H1 (cell line): ENCODE measurements around the gene NRXN3. TPM values are rescaled to one million over a fixed set of nuclear protein-coding genes. Genes with fewer than 3 reads are reported as not detected.

Experiments used
- CTCF ChIA-PET: fragments of 300-600 bp; sonication (Branson Sonifier 250); formaldehyde crosslinking; loops from one replicate; lab custom pipeline; 2021; ENCODE audit not compliant: partially characterized antibody; lab: Charles Lee
- POLR2A ChIA-PET: fragments of 300-600 bp; sonication (Branson Sonifier 250); formaldehyde crosslinking; loops from one replicate; lab custom pipeline; 2021; ENCODE audit warnings: inconsistent platforms; ENCODE audit not compliant: partially characterized antibody; lab: Charles Lee
- DNase-seq, 2 experiments: peaks; one replicate each; pipeline versions ENCODE4 v3.0.0 to v3.0.0-alpha.2; 2010 to 2022; ENCODE audit warnings: low spot score in 2 of 2, low read depth in 1 of 2, mixed read lengths in 1 of 2
- FAIRE-seq: peaks from 2 replicates; lab custom pipeline; 2011; peaks lifted over from hg19 to GRCh38; lab: Jason Lieb, UNC
- H2AFZ ChIP-seq: 2 replicates; pipeline ENCODE4 v1.8.1; 2012; ENCODE audit warnings: low read length, inconsistent platforms
- H2AK5ac ChIP-seq: 2 replicates; pipeline ENCODE4 v1.6.1; 2013; ENCODE audit warnings: low read depth, low read length
- H2BK120ac ChIP-seq: replicated peaks from 2 replicates; pipeline ENCODE3; 2013; ENCODE audit warnings: low read depth, low read length, inconsistent platforms
- H2BK12ac ChIP-seq: 2 replicates; pipeline ENCODE4 v1.6.1; 2013; ENCODE audit warnings: low read depth, low read length
- H2BK15ac ChIP-seq: 2 replicates; pipeline ENCODE4 v1.6.1; 2013; ENCODE audit warnings: low read length
- H2BK20ac ChIP-seq: 2 replicates; pipeline ENCODE4 v1.6.1; 2013; ENCODE audit warnings: low read length
- H2BK5ac ChIP-seq: 2 replicates; pipeline ENCODE4 v1.6.1; 2013; ENCODE audit warnings: low read depth, low read length
- H3K14ac ChIP-seq: 2 replicates; pipeline ENCODE4 v1.6.1; 2013; ENCODE audit warnings: inconsistent platforms; ENCODE audit not compliant: insufficient read length
- H3K18ac ChIP-seq: 2 replicates; pipeline ENCODE4 v1.6.1; 2013; ENCODE audit warnings: low read length; ENCODE audit errors: extremely low read depth
- H3K23ac ChIP-seq: 2 replicates; pipeline ENCODE4 v1.6.1; 2013; ENCODE audit warnings: inconsistent platforms; ENCODE audit not compliant: insufficient read length
- H3K23me2 ChIP-seq: 2 replicates; pipeline ENCODE4 v1.6.1; 2013; ENCODE audit warnings: low read depth, low read length
- H3K27ac ChIP-seq: 2 replicates; pipeline ENCODE4 v1.6.1; 2011; ENCODE audit warnings: low read depth, low read length, inconsistent platforms
- H3K27me3 ChIP-seq, 4 experiments: replicated peaks in 1 of 4; 1 replicate in 1 of 4; 2 replicates in 3 of 4; pipeline versions ENCODE4 v1.6.1 to v1.8.1; 2011 to 2013; ENCODE audit warnings: low read length in 3 of 4, mild to moderate bottlenecking in 3 of 4, inconsistent platforms in 2 of 4, mixed read lengths in 2 of 4, moderate library complexity in 1 of 4; ENCODE audit not compliant: control insufficient read depth in 3 of 4, insufficient read depth in 3 of 4; ENCODE audit errors: extremely low read depth in 1 of 4
- H3K36me3 ChIP-seq, 4 experiments: 2 replicates each; pipeline versions ENCODE4 v1.6.1 to v1.8.1; 2011 to 2013; ENCODE audit warnings: mild to moderate bottlenecking in 4 of 4, low read length in 3 of 4, moderate library complexity in 2 of 4, control low read depth in 1 of 4, inconsistent platforms in 1 of 4; ENCODE audit not compliant: insufficient read depth in 4 of 4, control insufficient read depth in 2 of 4
- H3K4ac ChIP-seq: replicated peaks from 2 replicates; pipeline ENCODE3; 2013; ENCODE audit warnings: low read length, low read depth, mixed read lengths, inconsistent platforms; ENCODE audit not compliant: insufficient read length
- H3K4me1 ChIP-seq, 4 experiments: replicated peaks in 1 of 4; 1 replicate in 1 of 4; 2 replicates in 3 of 4; pipeline versions ENCODE4 v1.6.1 to v1.8.1; 2011 to 2013; ENCODE audit warnings: low read length in 3 of 4, inconsistent platforms in 2 of 4, mixed read lengths in 1 of 4; ENCODE audit not compliant: insufficient read depth in 4 of 4, control insufficient read depth in 3 of 4
- H3K4me2 ChIP-seq, 2 experiments: 2 replicates each; pipeline versions ENCODE4 v1.6.1 to v1.8.1; 2011 to 2013; ENCODE audit warnings: low read depth in 2 of 2, low read length in 2 of 2, control low read depth in 1 of 2, inconsistent platforms in 1 of 2, mild to moderate bottlenecking in 1 of 2; ENCODE audit not compliant: insufficient read depth in 1 of 2
- H3K4me3 ChIP-seq, 4 experiments: fragments of 200-600, 300-600 bp in 1 of 4; sonication (generic), shearing (Covaris generic), sonication (Bioruptor Twin) in 1 of 4; 2 replicates each; pipeline versions ENCODE4 v1.5.1 to v1.8.1; 2011 to 2016; ENCODE audit warnings: low read length in 4 of 4, low read depth in 3 of 4, control low read depth in 2 of 4, inconsistent platforms in 2 of 4, mild to moderate bottlenecking in 2 of 4, mixed read lengths in 1 of 4, moderate library complexity in 1 of 4; ENCODE audit not compliant: insufficient read depth in 2 of 4; ENCODE audit errors: extremely low read depth in 1 of 4
- H3K56ac ChIP-seq: replicated peaks from 2 replicates; pipeline ENCODE3; 2013; ENCODE audit warnings: low read depth, mild to moderate bottlenecking, mixed read lengths, low read length, inconsistent platforms; ENCODE audit not compliant: insufficient read length
- H3K79me1 ChIP-seq: 2 replicates; pipeline ENCODE4 v1.6.1; 2013; ENCODE audit warnings: low read depth, low read length, control low read depth
- H3K79me2 ChIP-seq, 2 experiments: 2 replicates each; pipeline versions ENCODE4 v1.6.1 to v1.8.1; 2012 to 2013; ENCODE audit warnings: low read length in 2 of 2, mild to moderate bottlenecking in 2 of 2, inconsistent platforms in 1 of 2; ENCODE audit not compliant: insufficient read depth in 2 of 2, control insufficient read depth in 1 of 2
- H3K9ac ChIP-seq, 4 experiments: replicated peaks in 1 of 4; 1 replicate in 1 of 4; 2 replicates in 3 of 4; pipeline versions ENCODE4 v1.6.1 to v1.8.1; 2011 to 2013; ENCODE audit warnings: low read depth in 3 of 4, low read length in 3 of 4, control low read depth in 2 of 4, mild to moderate bottlenecking in 2 of 4, moderate library complexity in 2 of 4, inconsistent platforms in 1 of 4; ENCODE audit errors: extremely low read depth in 1 of 4
- H3K9me3 ChIP-seq, 2 experiments: 2 replicates each; pipeline versions ENCODE4 v1.6.1 to v1.8.1; 2012 to 2013; ENCODE audit warnings: mild to moderate bottlenecking in 2 of 2, moderate library complexity in 2 of 2, control low read depth in 1 of 2, inconsistent platforms in 1 of 2, low read depth in 1 of 2, low read length in 1 of 2, mixed read lengths in 1 of 2; ENCODE audit not compliant: insufficient read depth in 2 of 2
- H4K20me1 ChIP-seq, 2 experiments: replicated peaks in 1 of 2; 2 replicates each; pipeline versions ENCODE3 to v1.8.1; 2011 to 2013; ENCODE audit warnings: inconsistent platforms in 2 of 2, low read length in 2 of 2, mild to moderate bottlenecking in 1 of 2; ENCODE audit not compliant: insufficient read depth in 2 of 2, control insufficient read depth in 1 of 2
- H4K5ac ChIP-seq: 2 replicates; pipeline ENCODE4 v1.6.1; 2013; ENCODE audit warnings: low read length, low read depth, mixed read lengths, inconsistent platforms; ENCODE audit not compliant: insufficient read length
- H4K8ac ChIP-seq: 2 replicates; pipeline ENCODE4 v1.8.0; 2013; ENCODE audit warnings: mild to moderate bottlenecking, moderate library complexity, low read length, inconsistent platforms; ENCODE audit not compliant: insufficient read depth; ENCODE audit errors: extremely low read depth
- H4K91ac ChIP-seq: replicated peaks from 2 replicates; pipeline ENCODE3; 2013; ENCODE audit warnings: low read length, mixed read lengths, inconsistent platforms; ENCODE audit not compliant: insufficient read length
- CTCF ChIP-seq, 3 experiments: IDR thresholded peaks; 1 replicate in 2 of 3; 2 replicates in 1 of 3; pipeline versions ENCODE4 v1.5.1 to v1.6.1; 2011; ENCODE audit warnings: low read length in 3 of 3, mild to moderate bottlenecking in 3 of 3, inconsistent platforms in 2 of 3, low read depth in 1 of 3, moderate library complexity in 1 of 3; ENCODE audit not compliant: insufficient read depth in 1 of 3; ENCODE audit errors: control extremely low read depth in 1 of 3
- JUND ChIP-seq: IDR thresholded peaks from 2 replicates; pipeline ENCODE4 v1.6.1; 2011; ENCODE audit warnings: mild to moderate bottlenecking, improper control_type of control experiment, low read length
- RAD21 ChIP-seq, 2 experiments: IDR thresholded peaks in 1 of 2; conservative IDR thresholded peaks in 1 of 2; 2 replicates each; pipeline ENCODE4 v1.6.1; 2011; ENCODE audit warnings: low read depth in 2 of 2, low read length in 2 of 2, improper control_type of control experiment in 1 of 2, inconsistent platforms in 1 of 2, mild to moderate bottlenecking in 1 of 2, moderate library complexity in 1 of 2
- SP2 ChIP-seq: IDR thresholded peaks from 2 replicates; pipeline ENCODE4 v1.6.1; 2012; ENCODE audit warnings: mild to moderate bottlenecking, low read length, inconsistent platforms
- YY1 ChIP-seq: IDR thresholded peaks from 2 replicates; pipeline ENCODE4 v1.6.1; 2011; ENCODE audit warnings: low read depth, mild to moderate bottlenecking, low read length
- WGBS, 2 experiments: shearing (Covaris generic) in 1 of 2; methylation state at CpG; one replicate each; pipeline versions ENCODE4 v1.1.6 to v1.1.7; 2013 to 2015; ENCODE audit warnings: low lambda C conversion rate in 2 of 2, mixed read lengths in 2 of 2, inconsistent platforms in 1 of 2, low coverage in 1 of 2, missing lambda C conversion rate in 1 of 2; ENCODE audit not compliant: insufficient replicate concordance in 2 of 2, insufficient coverage in 1 of 2, insufficient read length in 1 of 2; ENCODE audit errors: extremely low coverage in 1 of 2, missing lambda C conversion rate in 1 of 2; 5-methylcytosine and 5-hydroxymethylcytosine counted together
- polyA plus RNA-seq, 7 experiments: library from polyadenylated mRNA; depleted of rRNA in 3 of 7; stranded (reverse) in 5 of 7; unstranded in 2 of 7; fragments of >200 nt in 5 of 7; fragments of 200-250 nt in 2 of 7; gene quantifications; 1 replicate in 5 of 7; 2 replicates in 1 of 7; 4 replicates in 1 of 7; pipeline versions ENCODE4 v1.2.1 to v1.2.3, GENCODE V29; 2011 to 2013; ENCODE audit warnings: missing spikeins in 2 of 7, mixed read lengths in 2 of 7
- total RNA-seq: library from RNA; stranded (reverse); fragmentation: NEBNext Ultra II Directional; extraction: Animal tissue kit (Norgen Biotek cat#: 25700); gene quantifications from 2 replicates; pipeline ENCODE4 v1.2.1, GENCODE V29; 2021

Gene NRXN3
- total and polyA plus RNA-seq, 2 of the 8 experiments (the other 6 are each of a cell fraction or from before 2014, with no cell fraction given): 2.6 to 4.1 TPM

- H3K79me1 ChIP-seq: no peaks in the 10 kb centered on the region
- no peak overlapping the region for H3K9ac ChIP-seq
- no peak overlapping the region for H2BK120ac ChIP-seq
- H2AFZ ChIP-seq: no peak overlapping the region
- H2BK5ac ChIP-seq: no peak overlapping the region
- H3K14ac ChIP-seq: no peak overlapping the region
- no peak overlapping the region for H2BK12ac ChIP-seq
- no peak for DNase-seq
- no peak overlapping the region for H2AK5ac ChIP-seq
- WGBS, 2 experiments: 87% methylated on average over 4 of the region's 4 CpGs; no CpG with 5 or more reads in 1 of the 2 experiments
- no peak overlapping the region for H3K18ac ChIP-seq
- no peak overlapping the region for H3K4me3 ChIP-seq
- no peak overlapping the region for H2BK15ac ChIP-seq
- no peak overlapping the region for H3K56ac ChIP-seq
- H3K27ac ChIP-seq: no peak overlapping the region
- peak; percentile 78 for FAIRE-seq
- no peaks in the 10 kb centered on the region for H3K9me3 ChIP-seq
- H3K4ac ChIP-seq: no peak overlapping the region
- no peaks in the 10 kb centered on the region for H3K36me3 ChIP-seq
- CTCF ChIA-PET: interaction anchor here (0.7 to 5.7 kb wide), 29 partner anchors 9 to 307 kb away, joined by 3 to 32 read pairs (median 5); no protein-coding TSS in a partner anchor
- H4K8ac ChIP-seq: no peak overlapping the region
- H4K5ac ChIP-seq: no peak overlapping the region
- H2BK20ac ChIP-seq: no peak overlapping the region; the same call in 1 of the 2 replicates
- H3K79me2 ChIP-seq: no peaks in the 10 kb centered on the region
- H3K23me2 ChIP-seq: no peaks in the 10 kb centered on the region
- no peak overlapping the region for H4K91ac ChIP-seq
- POLR2A ChIA-PET: no interaction called here
- no peak overlapping the region for H3K23ac ChIP-seq
- H3K27me3 ChIP-seq: no peaks in the 10 kb centered on the region
- TF ChIP-seq RAD21 (IDR thresholded peaks at IDR 0.05 in 1 of 2, conservative IDR thresholded peaks at IDR 0.05 in 1 of 2; ENCODE audit: low read depth in 2 of 2, low read length in 2 of 2) (peak; percentile 63 to 71), YY1 (peak; percentile 28; the same call in 1 of the 2 replicates), JUND (no peak), CTCF (IDR thresholded peaks at IDR 0.05; ENCODE audit: control extremely low read depth in 1 of 3, insufficient read depth in 1 of 3, low read depth in 1 of 3, low read length in 3 of 3) (peak in 2 of 3 experiments; percentile 52 to 75; a peak in 2 of 4 replicates), SP2 (no peak)
- TF ChIP-seq, all 59 proteins: peak for 3
- Histone ChIP-seq H4K20me1 (no peaks in the 10 kb centered on the region), H3K4me2 (no peak overlapping the region), H3K4me1 (peaks cover 0 to 6% (median 2%) of the 10 kb centered on the region in 4 experiments; a peak in 3 of 7 replicates)
Observed at GRCh38 chr14:78758333-78758732, 588.2 kb downstream of the NRXN3 start.
